ENCODE measurements around the gene HNRNPL.

- TF ChIP-seq E2F6 (IDR thresholded peaks at IDR 0.05), result no peak
- TF ChIP-seq POLR2A (IDR thresholded peaks at IDR 0.05; ENCODE audit: control extremely low read depth in 1 of 2, low read depth in 2 of 2, low read length in 2 of 2), result no peak
- TF ChIP-seq, protein P1, sequence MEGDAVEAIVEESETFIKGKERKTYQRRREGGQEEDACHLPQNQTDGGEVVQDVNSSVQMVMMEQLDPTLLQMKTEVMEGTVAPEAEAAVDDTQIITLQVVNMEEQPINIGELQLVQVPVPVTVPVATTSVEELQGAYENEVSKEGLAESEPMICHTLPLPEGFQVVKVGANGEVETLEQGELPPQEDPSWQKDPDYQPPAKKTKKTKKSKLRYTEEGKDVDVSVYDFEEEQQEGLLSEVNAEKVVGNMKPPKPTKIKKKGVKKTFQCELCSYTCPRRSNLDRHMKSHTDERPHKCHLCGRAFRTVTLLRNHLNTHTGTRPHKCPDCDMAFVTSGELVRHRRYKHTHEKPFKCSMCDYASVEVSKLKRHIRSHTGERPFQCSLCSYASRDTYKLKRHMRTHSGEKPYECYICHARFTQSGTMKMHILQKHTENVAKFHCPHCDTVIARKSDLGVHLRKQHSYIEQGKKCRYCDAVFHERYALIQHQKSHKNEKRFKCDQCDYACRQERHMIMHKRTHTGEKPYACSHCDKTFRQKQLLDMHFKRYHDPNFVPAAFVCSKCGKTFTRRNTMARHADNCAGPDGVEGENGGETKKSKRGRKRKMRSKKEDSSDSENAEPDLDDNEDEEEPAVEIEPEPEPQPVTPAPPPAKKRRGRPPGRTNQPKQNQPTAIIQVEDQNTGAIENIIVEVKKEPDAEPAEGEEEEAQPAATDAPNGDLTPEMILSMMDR (IDR thresholded peaks at IDR 0.05; ENCODE audit: control extremely low read depth in 1 of 3, insufficient read depth in 1 of 3, low read depth in 1 of 3, low read length in 3 of 3), result no peak
- no peak for TF ChIP-seq CBX5 (IDR thresholded peaks at IDR 0.05; ENCODE audit: low read depth, low read length)
- no peak for TF ChIP-seq BRCA1 (IDR thresholded peaks at IDR 0.05; ENCODE audit: low read depth, low read length)
These were observed 34.5 kb downstream of the HNRNPL start for GRCh38 chr19:38815059-38816001.

Measured in H1 (cell line).